Renal cortical epithelial cell (primary cell): Measurements from ENCODE around the gene SP6. TPM values are rescaled to one million over a fixed set of nuclear protein-coding genes. Genes with fewer than 3 reads are reported as not detected.

Experiments used
- total RNA-seq: library from RNA; depleted of rRNA; stranded (reverse); fragments of >200 nt; gene quantifications from 2 replicates; pipeline ENCODE4 v1.2.3, GENCODE V29; 2014

SP6 gene
- total RNA-seq, 1 donor from 2014 or later: 1.2 TPM

Other genes with a start within 250 kb of the SP6 start
- 421 and 446 TPM in 2 replicates for gene KPNB1, start 201.2 kb downstream of the SP6 start, total RNA-seq
- gene TBKBP1, start 157.0 kb downstream of the SP6 start, total RNA-seq: 4.3 and 10.7 TPM in 2 replicates
- not detected in 2 replicates for gene TBX21, start 117.9 kb downstream of the SP6 start, total RNA-seq
- 6.6 and 11.3 TPM in 2 replicates for gene OSBPL7, start 29.4 kb downstream of the SP6 start, total RNA-seq
- gene MRPL10, start 19.6 kb downstream of the SP6 start, total RNA-seq: 21.0 and 25.4 TPM in 2 replicates
- 0.45 TPM in 1 of 2 replicates, not detected in the other for gene LRRC46, start 19.5 kb downstream of the SP6 start, total RNA-seq
- 21.3 and 50.4 TPM in 2 replicates for gene SCRN2, start 9.9 kb downstream of the SP6 start, total RNA-seq
- gene SP2, start 45.1 kb upstream of the SP6 start, total RNA-seq: 0.35 and 3.1 TPM in 2 replicates
- 76.7 and 77.6 TPM in 2 replicates for gene PNPO, start 90.4 kb upstream of the SP6 start, total RNA-seq
- gene PRR15L, start 106.7 kb upstream of the SP6 start, total RNA-seq: 0.85 and 6.9 TPM in 2 replicates
- 50.7 and 66.2 TPM in 2 replicates for gene CDK5RAP3, start 120.0 kb upstream of the SP6 start, total RNA-seq
- 6.8 and 8.0 TPM in 2 replicates for gene COPZ2, start 186.6 kb upstream of the SP6 start, total RNA-seq
- gene NFE2L1, start 197.2 kb upstream of the SP6 start, total RNA-seq: 75.0 and 267 TPM in 2 replicates